Measurements from ENCODE around the gene GSG1L.

The GSG1L gene

GRCh38 chr16:28014851-28015250, 48.7 kb downstream of the GSG1L start:
- peaks cover 11% of the 10 kb centered on the region for H3K27me3 Mint-ChIP-seq

GRCh38 chr16:28013878-28014277, 49.6 kb downstream of the GSG1L start:
- Mint-ChIP-seq H3K4me3 (no peak overlapping the region), H3K9me3 (no peaks in the 10 kb centered on the region), H3K27me3 (peaks cover 11% of the 10 kb centered on the region), H3K36me3 (no peaks in the 10 kb centered on the region), H3K4me1 (no peaks in the 10 kb centered on the region), H3K27ac (no peak overlapping the region)

More at GRCh38 chr16:28014851-28015250, 48.7 kb downstream of the GSG1L start:
- no peak overlapping the region for H3K4me3 Mint-ChIP-seq
- no peaks in the 10 kb centered on the region for H3K36me3 Mint-ChIP-seq
- H3K27ac Mint-ChIP-seq = no peak overlapping the region
- H3K9me3 Mint-ChIP-seq = no peaks in the 10 kb centered on the region
- no peaks in the 10 kb centered on the region for H3K4me1 Mint-ChIP-seq

GRCh38 chr16:28013392-28013791, 50.1 kb downstream of the GSG1L start:
- no peaks in the 10 kb centered on the region for H3K9me3 Mint-ChIP-seq
- no peak overlapping the region for H3K27ac Mint-ChIP-seq
- no peaks in the 10 kb centered on the region for H3K4me1 Mint-ChIP-seq
- peaks cover 11% of the 10 kb centered on the region for H3K27me3 Mint-ChIP-seq
- H3K36me3 Mint-ChIP-seq = no peaks in the 10 kb centered on the region
- H3K4me3 Mint-ChIP-seq = no peak overlapping the region

GRCh38 chr16:28011971-28012445, 51.5 kb downstream of the GSG1L start:
- H3K9me3 Mint-ChIP-seq = no peaks in the 10 kb centered on the region
- no peaks in the 10 kb centered on the region for H3K36me3 Mint-ChIP-seq
- no peaks in the 10 kb centered on the region for H3K4me1 Mint-ChIP-seq
- H3K27me3 Mint-ChIP-seq = peaks cover 7% of the 10 kb centered on the region
- H3K27ac Mint-ChIP-seq = no peak overlapping the region
- no peak overlapping the region for H3K4me3 Mint-ChIP-seq

- no peak overlapping the region for H3K4me3 Mint-ChIP-seq
- no peaks in the 10 kb centered on the region for H3K9me3 Mint-ChIP-seq
- no peaks in the 10 kb centered on the region for H3K36me3 Mint-ChIP-seq
- peaks cover 6% of the 10 kb centered on the region for H3K27me3 Mint-ChIP-seq
- H3K4me1 Mint-ChIP-seq = no peaks in the 10 kb centered on the region
- no peak overlapping the region for H3K27ac Mint-ChIP-seq
Measured at GRCh38 chr16:28011223-28011622, 52.3 kb downstream of the GSG1L start.

- Mint-ChIP-seq H3K9me3 (no peaks in the 10 kb centered on the region), H3K4me3 (no peak overlapping the region), H3K4me1 (no peaks in the 10 kb centered on the region), H3K27me3 (peaks cover 6% of the 10 kb centered on the region), H3K27ac (no peak overlapping the region), H3K36me3 (no peaks in the 10 kb centered on the region)
Measured at GRCh38 chr16:28010671-28011070, 52.8 kb downstream of the GSG1L start.

GRCh38 chr16:28009586-28010373, 53.7 kb downstream of the GSG1L start:
- Mint-ChIP-seq H3K9me3 (no peaks in the 10 kb centered on the region), H3K36me3 (no peaks in the 10 kb centered on the region), H3K4me1 (no peaks in the 10 kb centered on the region), H3K27ac (no peak overlapping the region), H3K4me3 (no peak overlapping the region), H3K27me3 (peaks cover 6% of the 10 kb centered on the region)

GRCh38 chr16:28003923-28004322, 59.6 kb downstream of the GSG1L start:
- Mint-ChIP-seq H3K27ac (no peak overlapping the region), H3K9me3 (no peaks in the 10 kb centered on the region), H3K36me3 (no peaks in the 10 kb centered on the region), H3K27me3 (no peaks in the 10 kb centered on the region), H3K4me3 (no peak overlapping the region), H3K4me1 (no peaks in the 10 kb centered on the region)

- H3K36me3 Mint-ChIP-seq = no peaks in the 10 kb centered on the region
- no peaks in the 10 kb centered on the region for H3K9me3 Mint-ChIP-seq
- H3K4me3 Mint-ChIP-seq = no peak overlapping the region
- no peaks in the 10 kb centered on the region for H3K4me1 Mint-ChIP-seq
- H3K27me3 Mint-ChIP-seq = no peaks in the 10 kb centered on the region
- H3K27ac Mint-ChIP-seq = no peak overlapping the region
Measured at GRCh38 chr16:28003021-28003865, 60.3 kb downstream of the GSG1L start.

GRCh38 chr16:28001642-28002041, 61.9 kb downstream of the GSG1L start:
- Mint-ChIP-seq H3K27ac (no peak overlapping the region), H3K27me3 (no peaks in the 10 kb centered on the region), H3K9me3 (no peaks in the 10 kb centered on the region), H3K36me3 (no peaks in the 10 kb centered on the region), H3K4me3 (no peak overlapping the region), H3K4me1 (no peaks in the 10 kb centered on the region)

- Mint-ChIP-seq H3K4me1 (peaks cover under 1% of the 10 kb centered on the region), H3K4me3 (no peak overlapping the region), H3K27me3 (no peaks in the 10 kb centered on the region), H3K27ac (no peak overlapping the region), H3K36me3 (no peaks in the 10 kb centered on the region), H3K9me3 (no peaks in the 10 kb centered on the region)
Measured at GRCh38 chr16:28001184-28001583, 62.3 kb downstream of the GSG1L start.

GRCh38 chr16:28000314-28001169, 63.0 kb downstream of the GSG1L start:
- no peak overlapping the region for H3K27ac Mint-ChIP-seq
- no peaks in the 10 kb centered on the region for H3K27me3 Mint-ChIP-seq

GRCh38 chr16:27999687-28000086, 63.8 kb downstream of the GSG1L start:
- Mint-ChIP-seq H3K9me3 (no peaks in the 10 kb centered on the region), H3K4me1 (peaks cover 14% of the 10 kb centered on the region), H3K36me3 (no peaks in the 10 kb centered on the region), H3K27me3 (no peaks in the 10 kb centered on the region), H3K4me3 (no peak overlapping the region), H3K27ac (no peak overlapping the region)

More at GRCh38 chr16:28000314-28001169, 63.0 kb downstream of the GSG1L start:
- peaks cover 6% of the 10 kb centered on the region for H3K4me1 Mint-ChIP-seq
- H3K36me3 Mint-ChIP-seq = no peaks in the 10 kb centered on the region
- no peaks in the 10 kb centered on the region for H3K9me3 Mint-ChIP-seq
- no peak overlapping the region for H3K4me3 Mint-ChIP-seq

GRCh38 chr16:27995378-27995777, 68.1 kb downstream of the GSG1L start:
- Mint-ChIP-seq H3K9me3 (no peaks in the 10 kb centered on the region), H3K27ac (no peak overlapping the region), H3K36me3 (peaks cover 2% of the 10 kb centered on the region), H3K4me3 (no peak overlapping the region), H3K27me3 (no peaks in the 10 kb centered on the region), H3K4me1 (peaks cover 14% of the 10 kb centered on the region)

GRCh38 chr16:27994686-27995085, 68.8 kb downstream of the GSG1L start:
- Mint-ChIP-seq H3K9me3 (no peaks in the 10 kb centered on the region), H3K4me3 (no peak overlapping the region), H3K4me1 (peaks cover 14% of the 10 kb centered on the region), H3K36me3 (peaks cover 2% of the 10 kb centered on the region), H3K27ac (no peak overlapping the region), H3K27me3 (no peaks in the 10 kb centered on the region)
